Measurements from ENCODE around the gene C17orf58.
"Not testable (repeated sequence)": the region's sequence is repeated elsewhere in the genome, so short reads cannot be mapped to it uniquely, and the experiment has no call there.

Gene C17orf58

DNA sequence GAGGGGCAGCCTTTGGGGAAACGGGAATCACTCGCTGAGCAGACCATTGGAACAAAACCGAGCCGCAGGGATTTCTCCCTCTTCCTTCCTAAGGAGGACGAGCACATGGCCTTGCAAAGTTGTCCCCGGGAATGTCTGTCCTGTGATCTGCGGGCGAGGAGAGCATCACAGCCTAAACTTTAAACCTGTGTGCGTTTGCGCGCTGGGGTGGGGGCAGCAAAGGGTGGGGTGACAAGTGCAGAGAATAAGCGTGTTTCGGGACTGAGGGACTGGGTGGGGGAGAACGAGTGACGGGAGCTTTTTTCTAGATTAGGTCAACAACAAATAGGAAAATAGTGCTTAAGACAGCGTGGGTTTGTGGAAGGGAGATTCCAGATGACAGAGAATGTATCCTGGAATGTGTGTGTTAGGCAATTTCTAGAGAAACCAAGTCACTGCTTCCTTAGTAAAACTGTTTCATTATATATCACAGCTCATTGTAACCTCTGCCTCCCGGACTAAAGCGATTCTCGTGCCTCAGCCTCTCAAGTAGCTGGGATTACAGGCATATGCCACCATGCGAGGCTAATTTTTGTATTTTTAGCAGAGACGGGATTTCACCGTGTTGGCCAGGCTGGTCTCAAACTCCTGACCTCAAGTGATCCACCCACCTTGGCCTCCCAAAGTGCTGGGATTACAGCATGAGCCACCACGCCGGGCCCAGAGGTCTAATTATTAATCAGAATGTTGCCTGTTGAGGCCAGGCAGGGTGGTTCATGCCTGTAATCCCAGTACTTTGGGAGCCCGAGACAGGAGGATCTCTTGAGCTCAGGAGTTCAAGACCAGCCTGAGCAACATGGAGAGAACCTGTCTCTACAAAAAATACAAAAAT lies at the start of gene C17orf58:
TSS of gene C17orf58 (minus strand) at position 169 of the 871 bp plus-strand sequence. CDS start 271 bp downstream, outside the sequence.
- DNase-seq (ENCODE audit: low read depth, low spot score): not testable (repeated sequence)

DNA sequence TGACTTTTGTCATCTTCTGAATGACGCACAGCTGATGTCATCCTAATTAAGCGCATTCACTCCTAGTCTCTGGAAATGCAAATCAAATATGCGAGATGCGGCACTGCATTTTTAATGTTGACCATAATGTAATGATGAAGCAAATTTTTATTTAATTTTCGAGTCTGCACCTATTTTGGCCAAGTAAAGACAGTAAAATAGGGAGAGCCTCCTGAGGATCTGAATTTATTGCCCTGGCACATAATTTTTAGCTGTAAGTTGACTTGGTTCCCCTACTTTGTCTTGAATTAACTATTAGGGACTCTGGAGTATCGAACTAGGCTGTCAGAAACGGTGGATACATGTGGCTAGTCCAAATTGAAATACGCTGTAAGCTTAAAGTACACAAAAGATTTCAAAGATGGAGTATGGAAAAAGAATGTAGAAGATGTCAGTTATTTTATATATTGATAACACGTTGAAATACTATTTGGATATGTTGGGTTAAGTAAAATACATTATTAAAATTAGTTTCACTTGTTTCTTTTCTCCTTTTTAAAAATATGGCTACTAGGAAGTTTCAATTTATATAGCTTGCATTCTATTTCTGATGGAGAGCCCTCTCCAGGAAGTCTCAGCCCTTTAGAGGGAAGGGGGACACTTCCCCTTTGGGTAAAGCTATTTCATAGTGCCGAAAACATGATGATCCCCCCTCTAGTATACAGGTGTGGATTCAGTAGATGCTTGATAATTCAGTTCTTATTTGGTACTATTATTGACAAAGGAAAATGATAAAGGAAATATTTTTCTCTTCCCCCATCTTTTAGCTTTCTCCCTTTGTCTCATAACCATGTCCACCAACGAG lies 40.3 kb upstream of the C17orf58 start:
- DNase-seq (ENCODE audit: low read depth, low spot score): no peak

DNA sequence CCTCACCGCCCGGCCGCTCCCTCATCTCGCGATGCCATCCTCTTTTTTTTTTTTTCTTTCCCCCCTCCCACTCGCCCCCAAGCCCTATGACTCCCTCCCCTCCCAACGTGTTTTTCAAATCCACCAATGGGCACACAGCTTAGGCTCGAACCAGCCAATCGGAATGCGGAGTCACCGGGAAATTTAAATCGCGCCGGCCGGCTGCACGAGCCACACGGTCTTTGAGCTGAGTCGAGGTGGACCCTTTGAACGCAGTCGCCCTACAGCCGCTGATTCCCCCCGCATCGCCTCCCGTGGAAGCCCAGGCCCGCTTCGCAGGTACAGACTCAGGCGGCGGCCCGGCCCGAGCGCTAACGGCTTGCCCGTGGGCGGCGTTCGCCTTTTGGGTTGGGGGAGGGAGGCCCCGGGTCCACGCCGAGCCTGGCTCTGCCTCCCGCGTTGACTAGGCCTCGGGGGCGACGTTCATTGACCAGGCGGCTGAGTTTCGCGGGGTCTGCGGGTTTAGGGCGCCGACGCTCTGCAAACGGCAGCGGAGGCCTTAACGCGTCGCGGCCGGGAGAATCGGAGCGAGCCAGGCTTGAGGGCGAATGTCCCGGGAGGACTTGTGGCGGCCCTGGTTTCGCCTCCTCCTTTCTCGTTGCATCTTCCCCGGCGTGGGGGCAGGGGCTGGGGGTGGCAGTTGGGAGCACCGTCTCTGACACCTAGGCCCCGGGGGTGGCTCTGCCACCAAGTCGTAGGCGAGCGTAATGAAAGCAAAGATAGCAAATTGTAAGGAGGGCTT lies 39.4 kb upstream of the C17orf58 start, which contains the start of gene KPNA2:
TSS of gene KPNA2 (plus strand) at position 213 of the 781 bp plus-strand sequence. CDS start 1,398 bp downstream, outside the sequence.
- peak; percentile 91 for DNase-seq (ENCODE audit: low read depth, low spot score)

DNA sequence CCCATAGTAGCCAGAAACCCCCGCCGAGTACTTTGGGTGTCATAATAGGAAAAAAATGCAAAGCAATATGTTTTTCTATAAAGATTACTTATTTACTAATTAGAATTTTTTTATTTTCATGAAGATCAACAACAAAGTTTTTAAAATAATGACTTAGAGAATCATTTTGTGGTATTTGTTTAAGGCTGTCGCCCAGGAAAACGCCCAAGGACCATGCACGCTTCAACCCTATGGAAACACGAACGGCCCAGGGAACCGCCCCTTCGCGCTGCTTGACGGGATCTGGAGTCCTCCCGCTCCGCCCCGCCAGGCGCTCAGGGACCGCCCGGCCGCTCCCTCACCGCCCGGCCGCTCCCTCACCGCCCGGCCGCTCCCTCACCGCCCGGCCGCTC lies 38.9 kb upstream of the C17orf58 start:
- no peak for DNase-seq (ENCODE audit: low read depth, low spot score)

DNA sequence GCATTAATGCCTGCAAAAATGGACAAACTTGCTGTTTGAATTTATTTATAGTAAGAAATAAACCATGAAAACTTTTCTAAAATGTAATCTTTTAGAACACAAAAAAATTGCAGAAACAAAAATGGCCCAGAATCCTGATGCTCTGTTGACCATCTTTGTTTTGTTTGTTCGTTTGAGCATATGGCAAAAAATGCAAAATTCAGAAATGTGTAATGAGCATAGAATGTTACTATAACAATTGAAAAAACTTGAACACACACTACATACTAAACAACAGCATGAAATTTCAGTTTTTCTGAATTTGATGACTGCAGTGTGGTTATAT lies 38.1 kb upstream of the C17orf58 start:
- DNase-seq (ENCODE audit: low read depth, low spot score): no peak

DNA sequence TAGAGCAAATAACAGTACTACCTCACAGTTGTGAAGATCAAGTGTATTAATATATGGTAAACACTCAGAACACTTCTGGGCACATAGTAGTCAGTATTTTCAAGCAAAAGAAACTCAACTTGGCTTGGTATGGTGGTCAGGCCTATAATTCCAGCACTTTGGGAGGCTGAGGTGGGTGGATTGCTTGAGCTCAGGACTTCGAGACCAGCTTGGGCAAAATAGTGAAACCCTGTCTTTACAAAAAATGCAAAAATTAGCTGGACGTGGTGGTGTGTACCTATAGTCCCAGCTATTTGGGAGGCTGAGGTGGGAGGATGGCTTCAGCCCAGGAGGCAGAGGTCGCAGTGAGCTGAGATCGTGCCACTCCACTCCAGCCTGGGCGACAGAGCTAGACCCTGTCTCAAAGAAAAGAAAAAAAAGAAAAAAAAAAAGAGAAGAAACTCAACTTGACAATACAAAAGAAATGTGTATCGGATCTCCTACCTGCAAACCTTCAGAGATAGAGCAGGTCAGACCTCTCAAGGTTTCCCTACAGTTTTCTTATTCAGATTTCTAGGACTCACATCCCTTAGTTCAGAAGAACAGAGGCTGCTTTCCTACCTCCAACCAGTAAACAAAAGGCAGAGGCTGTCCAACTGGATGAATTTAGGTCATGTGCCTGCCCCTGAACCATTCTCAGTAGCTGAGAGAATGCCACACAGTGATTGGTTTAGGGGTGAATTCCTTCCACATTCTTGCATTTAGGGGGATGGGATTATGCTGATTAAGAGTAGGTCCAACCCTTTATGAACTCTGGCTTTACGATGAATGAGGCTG lies 37.6 kb upstream of the C17orf58 start:
- peak; percentile 99 for DNase-seq (ENCODE audit: low read depth, low spot score)

DNA sequence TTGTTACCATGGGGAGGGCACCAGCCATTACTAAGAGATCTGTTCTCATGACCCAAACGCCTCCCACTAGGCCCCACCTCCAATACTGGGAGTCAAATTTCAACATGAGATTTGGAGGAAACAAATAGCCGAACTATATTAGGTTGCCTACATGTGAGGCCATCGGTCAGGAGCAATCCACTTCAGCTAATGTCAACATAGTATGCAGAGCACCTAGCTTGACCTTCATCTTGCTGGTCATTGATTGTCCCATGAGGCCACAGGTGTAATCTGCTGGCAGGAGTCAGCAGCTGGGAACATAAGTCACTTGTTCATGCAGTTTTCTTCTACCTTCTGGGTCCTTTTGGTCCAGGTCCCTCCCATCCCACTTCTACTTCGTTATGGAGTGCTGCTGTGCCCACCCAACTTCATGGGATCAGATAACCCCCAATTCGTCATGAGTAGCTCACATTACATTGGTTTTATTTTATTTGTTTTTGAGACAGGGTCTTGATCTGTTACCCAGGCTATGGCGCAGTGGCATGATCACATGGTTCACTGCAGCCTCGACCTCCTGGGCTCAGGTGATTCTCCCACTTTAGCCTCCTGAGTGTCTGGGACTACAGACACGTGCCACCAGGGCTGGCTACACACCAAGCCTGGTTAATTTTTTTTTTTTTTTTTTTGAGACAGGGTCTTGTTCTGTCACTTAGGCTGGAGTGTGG lies 33.4 kb upstream of the C17orf58 start:
- DNase-seq (ENCODE audit: low read depth, low spot score): no peak

DNA sequence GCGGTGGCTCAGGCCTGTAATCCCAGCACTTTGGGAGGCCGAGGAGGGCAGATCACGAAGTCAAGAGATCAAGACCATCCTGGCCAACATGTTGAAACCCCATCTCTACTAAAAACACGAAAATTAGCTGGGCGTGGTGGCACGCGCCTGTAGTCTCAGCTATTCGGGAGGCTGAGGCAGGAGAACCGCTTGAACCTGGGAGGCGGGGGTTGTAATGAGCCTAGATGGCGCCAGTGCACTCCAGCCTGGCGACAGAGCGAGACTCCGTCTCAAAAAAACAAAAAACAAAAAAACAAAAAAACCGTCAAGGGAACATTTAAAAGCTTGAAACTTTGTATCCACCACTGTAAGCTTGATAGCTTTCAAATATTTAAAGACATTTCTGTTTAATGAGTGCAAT lies 26.3 kb upstream of the C17orf58 start:
- DNase-seq (ENCODE audit: low read depth, low spot score): not testable (repeated sequence)

DNA sequence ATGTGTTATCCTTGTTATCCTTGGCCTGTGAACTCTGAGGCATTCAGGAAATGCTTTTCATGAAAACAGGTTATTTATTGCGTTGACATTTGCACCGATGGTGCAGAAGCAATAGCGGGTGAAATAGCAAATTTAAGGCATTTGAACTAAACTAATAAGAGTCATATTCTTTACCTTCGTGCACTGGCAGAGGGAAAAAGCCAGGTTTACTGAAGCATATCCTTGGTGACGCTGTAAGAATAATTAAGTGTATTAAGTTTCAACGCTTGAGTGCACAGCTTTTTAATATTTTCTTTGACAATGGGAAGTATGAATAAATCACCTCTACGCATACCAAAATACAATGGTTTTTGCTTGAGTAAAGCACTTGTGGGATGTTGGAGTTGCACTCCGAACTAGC lies 25.7 kb upstream of the C17orf58 start:
- no peak for DNase-seq (ENCODE audit: low read depth, low spot score)

DNA sequence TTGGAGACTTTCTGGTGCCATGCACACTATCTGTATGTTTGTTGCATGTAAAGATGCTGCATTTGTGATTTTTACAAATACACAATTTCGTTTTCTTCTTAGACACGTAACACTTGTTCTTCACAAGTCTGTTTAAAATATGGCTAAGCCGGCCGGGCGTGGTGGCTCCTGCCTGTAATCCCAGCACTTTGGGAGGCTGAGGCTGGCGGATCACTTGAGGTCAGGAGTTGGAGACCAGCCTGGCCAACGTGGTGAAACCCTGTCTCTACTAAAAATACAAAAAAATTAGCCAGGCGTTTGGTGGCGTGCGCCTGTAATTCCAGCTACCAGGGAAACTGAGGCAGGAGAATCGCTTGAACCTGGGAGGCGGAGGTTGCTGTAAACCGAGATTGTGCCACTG lies 24.5 kb upstream of the C17orf58 start:
- not testable (repeated sequence) for DNase-seq (ENCODE audit: low read depth, low spot score)

DNA sequence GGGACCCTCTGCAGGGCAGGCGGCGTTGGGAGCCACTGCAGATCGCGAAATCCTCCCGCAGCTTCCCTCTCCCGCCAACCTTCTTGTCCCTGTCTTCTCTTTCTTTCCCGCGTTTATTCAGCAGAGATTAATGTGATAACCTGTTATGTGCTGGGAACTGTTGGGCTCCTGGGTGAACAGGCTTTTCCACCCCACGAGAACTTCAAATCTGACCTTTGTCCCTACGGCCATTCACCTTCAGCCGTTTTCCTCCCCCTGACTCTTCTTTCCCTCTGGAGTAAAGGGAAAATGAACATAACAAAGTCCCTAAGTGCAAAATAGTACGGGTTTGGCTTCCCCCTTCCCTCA lies 24.1 kb upstream of the C17orf58 start:
- no peak for DNase-seq (ENCODE audit: low read depth, low spot score)

DNA sequence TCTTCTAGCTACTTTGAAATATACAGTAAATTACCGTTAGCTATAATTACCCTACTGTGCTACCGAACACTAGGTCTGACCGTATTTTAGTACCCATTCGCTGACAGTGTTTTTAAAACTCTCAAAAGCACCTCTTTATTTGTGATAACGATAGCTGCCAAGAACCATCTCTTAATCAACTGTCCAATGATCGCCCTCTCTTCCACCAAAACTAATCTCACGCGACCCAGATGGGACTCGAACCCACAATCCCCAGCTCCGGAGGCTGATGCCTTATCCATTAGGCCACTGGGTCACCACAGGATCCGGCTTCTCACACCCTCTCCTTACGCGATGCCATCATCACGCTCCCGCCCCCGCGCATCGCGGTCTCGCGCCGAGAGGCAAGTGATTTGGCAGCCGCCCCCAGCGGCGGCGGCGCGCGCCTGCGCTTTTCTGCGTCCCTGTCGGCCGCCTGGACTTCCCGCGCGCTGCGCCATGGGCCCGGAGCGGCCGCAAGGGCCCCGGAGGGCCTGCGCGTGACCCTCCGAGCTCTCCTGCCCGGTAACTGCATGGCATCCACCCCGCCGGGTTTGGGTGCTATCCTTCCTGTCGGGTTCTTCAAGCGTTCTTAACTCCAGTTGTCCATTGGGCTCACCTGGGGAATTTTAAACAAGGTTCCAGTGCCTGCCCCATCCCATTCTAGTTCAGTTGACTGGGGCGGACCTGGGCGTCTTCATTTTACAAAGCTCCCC lies 23.6 kb upstream of the C17orf58 start:
- DNase-seq (ENCODE audit: low read depth, low spot score): peak; percentile 68

DNA sequence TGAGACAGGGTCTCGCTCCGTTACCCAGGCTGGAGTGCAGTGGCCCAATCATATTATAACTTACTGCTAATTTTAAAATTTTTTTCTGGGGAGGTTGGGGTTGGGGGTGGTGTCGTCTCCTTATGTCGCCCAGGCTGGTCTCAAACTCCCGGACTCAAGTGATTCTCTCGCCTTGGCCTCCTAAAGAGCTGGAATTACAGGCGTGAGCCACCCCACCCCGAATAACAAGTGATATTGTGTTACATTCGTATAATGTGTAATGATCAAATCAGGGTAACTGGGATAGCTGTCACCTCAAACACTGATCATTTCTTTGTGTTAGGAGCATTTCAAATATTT lies 23.0 kb upstream of the C17orf58 start:
- no peak for DNase-seq (ENCODE audit: low read depth, low spot score)

DNA sequence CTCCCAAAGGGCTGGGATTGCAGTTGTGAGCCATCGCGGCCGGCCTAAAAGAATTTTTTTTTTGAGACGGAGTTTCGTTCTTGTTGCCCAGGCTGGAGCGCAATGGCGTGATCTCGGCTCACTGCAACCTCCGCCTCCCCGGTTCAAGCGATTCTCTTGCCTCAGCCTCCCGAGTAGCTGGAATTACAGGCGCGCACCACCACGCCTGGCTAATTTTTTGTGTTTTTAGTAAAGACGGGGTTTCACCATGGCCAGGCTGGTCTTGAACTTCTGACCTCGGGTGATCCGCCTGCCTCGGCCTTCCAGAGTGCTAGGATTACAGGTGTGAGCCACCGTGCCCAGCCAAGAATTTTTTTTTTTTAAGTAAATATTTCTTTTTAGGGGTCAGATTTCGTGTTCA lies 22.2 kb upstream of the C17orf58 start:
- not testable (repeated sequence) for DNase-seq (ENCODE audit: low read depth, low spot score)

DNA sequence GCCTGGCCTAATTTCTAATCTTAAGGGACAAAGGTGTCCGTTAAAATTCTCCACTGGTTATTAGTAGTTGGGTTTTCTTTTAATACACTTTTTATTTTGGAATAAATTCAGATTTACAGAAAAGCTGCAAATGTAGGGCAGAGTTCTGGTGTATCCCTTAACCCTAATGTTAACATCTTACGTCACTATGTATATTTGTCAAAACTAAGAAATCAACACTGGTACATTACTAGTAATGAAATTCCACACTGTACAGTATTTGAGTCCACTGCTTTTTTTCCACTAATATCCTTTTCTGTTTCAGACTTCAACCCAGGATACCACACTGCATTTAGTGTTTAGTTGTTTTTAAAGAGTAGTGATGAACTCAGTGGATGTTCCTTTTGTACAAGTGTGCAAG lies 20.6 kb upstream of the C17orf58 start:
- no peak for DNase-seq (ENCODE audit: low read depth, low spot score)

DNA sequence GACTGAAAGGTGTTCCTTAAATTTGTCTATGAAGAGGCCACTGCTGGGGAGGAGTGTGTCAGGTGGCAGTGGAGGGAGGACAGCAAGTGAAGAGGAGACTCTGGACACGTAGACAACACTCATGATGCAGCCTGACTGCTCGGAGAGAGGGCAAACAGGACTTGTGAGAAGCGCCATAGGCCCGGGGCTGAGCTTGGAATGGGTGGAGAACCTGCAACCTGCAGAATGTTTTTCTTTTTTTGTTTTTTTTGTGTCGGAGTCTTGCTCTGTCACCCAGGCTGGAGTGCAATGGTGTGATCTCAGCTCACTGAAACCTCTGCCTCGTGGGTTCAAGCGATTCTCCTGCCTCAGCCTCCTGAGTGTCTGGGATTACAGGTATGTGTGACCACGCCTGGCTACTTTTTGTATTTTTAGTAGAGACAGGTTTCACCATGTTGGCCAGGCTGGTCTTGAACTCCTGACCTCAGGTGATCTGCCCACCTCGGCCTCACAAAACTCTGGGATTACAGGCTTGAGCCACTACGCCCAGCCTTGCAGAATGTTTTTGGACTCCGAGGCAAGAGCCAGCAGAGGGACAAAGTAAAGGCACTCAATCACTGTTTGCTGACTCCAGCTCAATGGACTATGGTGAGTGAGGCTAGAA lies 18.9 kb upstream of the C17orf58 start:
- no peak for DNase-seq (ENCODE audit: low read depth, low spot score)

DNA sequence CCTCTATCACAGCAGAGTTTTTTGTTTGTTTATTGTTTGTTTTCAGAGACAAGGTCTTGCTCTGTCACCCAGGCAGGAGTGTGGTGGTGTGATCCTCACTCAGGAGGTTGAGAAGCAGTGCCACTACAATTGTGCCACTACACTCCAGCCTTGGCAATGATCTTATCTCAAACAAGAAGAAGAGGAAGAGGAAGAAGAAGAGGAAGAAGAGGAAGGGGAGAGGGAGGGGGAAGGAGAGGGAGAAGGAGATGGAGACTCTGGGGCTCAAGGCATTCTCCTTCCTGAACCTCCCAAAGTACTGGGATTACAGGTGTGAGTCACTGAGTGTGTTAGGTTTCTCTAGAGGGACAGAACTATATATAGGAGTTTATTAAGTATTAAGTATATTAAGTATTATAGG lies 17.1 kb upstream of the C17orf58 start:
- DNase-seq (ENCODE audit: low read depth, low spot score): no peak

DNA sequence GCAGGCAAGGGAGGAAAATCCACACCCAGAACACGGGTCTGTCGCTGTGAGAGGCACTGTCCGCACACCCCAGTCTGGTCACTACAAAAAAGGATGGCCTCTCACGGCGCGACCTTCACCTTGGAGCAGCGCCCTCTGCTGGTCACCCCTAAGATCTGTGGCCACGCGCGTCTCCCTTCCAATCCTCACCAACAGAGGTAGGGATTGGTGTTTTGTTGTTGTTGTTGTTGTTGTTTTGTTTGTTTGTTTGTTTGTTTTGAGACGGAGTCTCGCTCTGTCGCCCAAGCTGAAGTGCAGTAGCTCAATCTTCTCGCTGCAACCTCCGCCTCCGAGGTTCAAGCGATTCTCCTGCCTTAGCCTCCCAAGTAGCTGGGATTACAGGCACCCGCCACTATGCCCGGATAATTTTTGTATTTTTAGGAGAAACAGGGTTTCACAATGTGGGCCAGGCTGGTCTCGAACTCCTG lies 15.0 kb upstream of the C17orf58 start:
- DNase-seq (ENCODE audit: low read depth, low spot score): no peak

DNA sequence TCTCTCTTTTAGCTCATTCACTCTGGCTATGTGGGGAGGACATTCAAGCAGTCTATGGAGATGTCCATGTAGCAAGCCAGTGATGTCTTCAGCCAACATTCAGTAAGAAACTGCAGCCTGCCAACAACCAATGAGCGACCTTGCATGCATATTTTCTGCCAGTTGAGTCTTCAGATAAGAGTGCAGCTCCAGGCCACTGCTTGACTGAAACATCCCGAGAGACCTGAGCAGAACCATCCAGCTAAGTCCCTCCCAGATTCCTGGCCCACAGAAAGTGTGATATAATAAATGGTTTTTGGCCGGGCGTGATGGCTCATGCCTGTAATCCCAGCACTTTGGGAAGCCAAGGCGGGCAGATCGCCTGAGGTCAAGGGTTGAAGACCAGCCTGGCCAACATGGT lies 10.5 kb upstream of the C17orf58 start:
- no peak for DNase-seq (ENCODE audit: low read depth, low spot score)

Data from iPS DF 19.7 (cell line).